SH-SY5Y (cell line): ENCODE measurements around the gene LARP1.

Experiments used
- GATA2 ChIP-seq: IDR thresholded peaks from 2 replicates; pipeline ENCODE4 v1.6.1; 2011; ENCODE audit warnings: mild to moderate bottlenecking, low read depth, low read length
- GATA3 ChIP-seq: IDR thresholded peaks from 2 replicates; pipeline ENCODE4 v1.6.1; 2011; ENCODE audit warnings: low read depth, mild to moderate bottlenecking, low read length, moderate library complexity

LARP1 gene

DNA sequence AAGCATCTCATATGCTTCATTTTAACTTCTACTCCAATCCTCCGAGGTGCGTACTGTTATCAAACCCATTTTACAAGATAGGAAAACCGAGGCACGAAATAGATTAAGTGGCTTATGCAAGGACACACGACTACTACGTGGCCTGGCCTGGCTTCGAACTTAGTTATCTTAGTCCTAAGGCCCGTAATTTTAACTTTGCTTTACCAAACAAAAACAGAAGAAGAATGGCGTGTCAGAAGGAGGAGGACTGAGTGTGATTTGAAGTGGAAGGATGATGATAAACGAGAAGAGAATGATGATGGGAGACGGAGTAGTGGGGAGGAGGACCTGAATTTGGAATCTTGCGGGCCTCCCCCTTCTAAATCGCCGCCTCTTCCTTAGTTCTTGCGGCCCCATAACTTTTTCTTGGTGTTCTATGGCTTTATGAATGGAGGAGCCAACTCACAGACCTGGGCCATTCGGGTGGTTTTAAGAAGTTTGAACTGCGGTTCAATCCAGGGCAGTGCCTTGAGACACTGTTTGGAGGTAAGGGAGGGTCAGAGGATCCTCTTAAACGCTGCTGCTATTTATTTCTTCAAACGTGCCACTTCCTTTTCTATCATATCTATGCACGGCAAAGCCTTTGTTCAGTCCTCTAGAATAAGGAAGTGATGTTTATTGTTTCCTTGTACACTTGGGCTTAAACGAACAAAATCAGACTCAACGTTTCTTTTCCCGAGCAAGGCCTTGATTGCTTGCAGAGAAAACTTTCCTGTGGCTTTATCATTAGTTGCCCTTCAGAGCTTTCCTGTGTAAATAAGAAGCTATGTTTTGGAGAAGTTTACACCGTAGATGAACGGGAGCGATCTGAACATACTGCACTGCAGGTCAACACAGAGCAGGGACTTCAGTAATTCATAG, 104.0 kb downstream of the LARP1 start:
- TF ChIP-seq GATA2 (no peak), GATA3 (no peak)

DNA sequence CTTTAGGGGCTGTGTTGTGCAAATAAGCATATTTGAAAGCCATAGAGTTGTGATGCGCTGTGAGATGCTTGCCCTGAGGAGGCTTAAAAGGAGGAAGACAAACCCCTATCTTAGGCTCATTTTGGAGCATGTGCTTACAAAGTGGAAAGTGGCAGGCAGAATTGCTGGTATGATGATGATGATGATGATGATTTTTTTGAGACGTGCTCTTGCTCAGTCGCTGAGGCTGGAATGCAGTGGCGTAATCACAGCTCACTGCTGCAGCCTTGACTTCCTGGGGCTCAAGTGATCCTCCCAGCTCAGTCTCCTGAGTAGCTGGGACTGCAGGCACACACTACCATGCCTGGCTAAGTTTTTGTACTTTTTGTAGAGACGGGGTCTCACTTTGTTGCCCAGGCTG, 104.9 kb downstream of the LARP1 start:
- TF ChIP-seq GATA3 (no peak), GATA2 (no peak)

DNA sequence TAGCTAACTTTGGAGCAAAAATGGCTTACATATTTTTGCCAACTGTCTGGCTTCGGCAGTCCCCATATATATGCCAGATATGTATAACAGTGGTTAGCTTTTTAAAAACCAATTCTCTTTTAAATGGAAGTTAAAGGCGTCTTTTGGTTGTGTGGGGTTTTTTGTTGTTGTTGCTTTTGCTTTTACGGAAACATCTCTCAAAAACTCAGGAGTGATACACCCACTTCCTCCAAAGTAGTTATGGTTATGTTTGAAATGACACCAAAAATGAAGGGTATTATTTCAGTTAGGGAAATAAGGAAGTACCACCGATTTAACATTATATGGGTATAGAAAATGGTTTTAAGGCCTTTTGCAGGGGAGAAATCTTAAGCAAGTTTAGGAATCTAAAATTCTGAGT, 105.6 kb downstream of the LARP1 start:
- TF ChIP-seq GATA3, result no peak
- TF ChIP-seq GATA2, result no peak

DNA sequence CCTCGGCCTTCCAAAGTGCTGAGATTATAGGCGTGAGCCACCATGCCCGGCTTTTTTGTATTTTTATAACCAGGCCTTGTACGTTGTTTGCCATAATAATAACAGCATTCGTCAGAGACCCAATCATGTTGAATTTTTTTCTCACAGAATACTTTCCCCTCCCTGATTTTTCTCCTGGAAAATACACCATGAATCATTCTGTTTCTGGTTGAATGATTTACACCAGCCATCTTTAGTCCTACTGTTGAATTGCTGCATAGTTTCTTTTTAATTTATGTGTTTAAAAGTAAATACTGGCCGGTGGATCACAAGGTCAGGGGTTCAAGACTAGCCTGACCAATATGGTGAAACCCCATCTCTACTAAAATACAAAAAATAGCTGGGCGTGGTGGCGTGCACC, 106.8 kb downstream of the LARP1 start:
- TF ChIP-seq GATA3, result no peak

DNA sequence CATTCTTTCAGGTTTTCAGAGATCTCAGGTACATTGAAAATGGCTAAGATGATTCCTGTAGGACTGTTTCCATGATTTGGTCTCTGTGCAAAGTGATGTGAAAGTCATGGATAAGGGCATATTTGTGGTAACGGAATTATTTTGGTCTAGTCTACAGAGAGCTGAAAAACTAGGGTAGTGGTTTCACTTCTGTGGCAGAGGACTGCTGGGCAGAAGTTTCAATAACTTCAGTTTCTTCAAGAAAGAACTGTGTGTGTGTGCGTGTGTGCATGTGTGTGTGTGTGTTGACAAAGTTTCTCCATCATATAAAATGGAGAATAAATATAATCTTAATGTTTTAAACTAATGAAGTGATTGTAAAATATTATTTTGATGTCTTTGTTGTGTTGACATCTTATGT, 107.6 kb downstream of the LARP1 start:
- no peak for TF ChIP-seq GATA3
- TF ChIP-seq GATA2, result no peak

DNA sequence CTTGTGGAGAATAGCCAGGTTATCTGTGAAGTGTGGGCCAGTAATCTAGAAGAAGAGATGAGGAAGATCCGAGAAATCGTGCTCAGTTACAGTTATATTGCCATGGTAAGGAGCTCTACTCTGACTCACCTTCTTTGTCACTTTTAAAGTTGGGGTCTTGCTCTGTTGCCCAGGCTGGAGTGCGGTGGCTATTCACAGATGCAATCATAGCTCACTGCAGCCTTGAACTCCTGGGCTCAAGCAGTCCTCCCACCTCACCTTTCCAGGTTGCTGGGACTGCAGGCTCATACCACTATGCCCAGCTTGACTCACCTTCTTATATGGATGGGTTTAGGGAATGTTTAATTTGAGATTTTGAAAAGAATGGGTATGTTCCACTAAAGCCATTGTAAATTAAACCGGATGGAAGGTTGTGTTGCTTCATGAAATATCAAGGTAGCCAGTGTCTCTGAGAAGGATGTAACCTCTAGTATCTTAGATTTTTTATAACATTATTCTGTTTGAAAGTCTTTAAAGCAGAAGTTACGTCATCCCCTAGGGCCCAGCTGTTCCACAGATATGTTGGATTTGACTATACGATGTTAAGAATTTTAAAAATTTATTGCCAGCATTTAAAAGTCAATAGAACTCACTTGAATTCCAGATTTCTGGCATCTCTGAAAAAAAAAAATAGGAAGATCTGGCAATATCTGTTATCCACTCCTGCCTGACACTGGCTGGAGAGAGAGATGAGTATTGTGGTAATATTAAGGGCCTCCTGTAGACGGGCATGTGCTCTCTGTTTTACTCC, 108.3 kb downstream of the LARP1 start:
- TF ChIP-seq GATA2, result no peak
- no peak for TF ChIP-seq GATA3

DNA sequence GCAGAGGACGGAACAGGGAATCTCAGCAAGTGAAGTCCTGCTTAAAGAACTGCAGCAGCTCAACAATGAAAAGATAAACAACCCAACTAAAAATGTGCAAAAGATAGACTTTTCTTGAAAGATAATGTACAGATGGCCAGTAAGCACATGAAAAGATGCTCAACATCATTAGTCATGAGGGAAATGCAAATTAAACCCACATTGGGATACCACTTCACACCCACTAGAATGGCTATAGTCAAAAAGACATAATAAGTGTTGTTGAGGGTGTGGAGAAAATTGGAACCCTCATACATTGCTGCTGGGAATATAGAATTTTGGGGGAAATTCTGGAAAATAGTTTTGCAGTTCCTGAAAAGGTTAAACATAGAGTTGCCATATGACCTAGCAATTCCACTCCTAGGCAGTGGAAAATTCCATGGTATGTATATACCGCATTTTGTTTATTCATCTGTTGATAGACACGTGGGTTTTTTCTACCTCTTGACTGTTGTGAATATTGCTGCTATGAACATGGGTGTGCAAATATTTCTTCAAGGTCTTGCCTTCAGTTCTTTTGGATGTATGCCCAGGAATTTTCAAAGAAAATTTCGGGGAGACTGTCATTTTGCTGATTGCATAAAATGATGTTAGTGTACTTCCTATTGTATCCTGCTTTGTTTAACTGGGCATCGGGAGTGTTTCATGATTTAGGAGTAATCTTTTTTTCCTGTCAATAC, 110.4 kb downstream of the LARP1 start:
- no peak for TF ChIP-seq GATA2
- no peak for TF ChIP-seq GATA3

DNA sequence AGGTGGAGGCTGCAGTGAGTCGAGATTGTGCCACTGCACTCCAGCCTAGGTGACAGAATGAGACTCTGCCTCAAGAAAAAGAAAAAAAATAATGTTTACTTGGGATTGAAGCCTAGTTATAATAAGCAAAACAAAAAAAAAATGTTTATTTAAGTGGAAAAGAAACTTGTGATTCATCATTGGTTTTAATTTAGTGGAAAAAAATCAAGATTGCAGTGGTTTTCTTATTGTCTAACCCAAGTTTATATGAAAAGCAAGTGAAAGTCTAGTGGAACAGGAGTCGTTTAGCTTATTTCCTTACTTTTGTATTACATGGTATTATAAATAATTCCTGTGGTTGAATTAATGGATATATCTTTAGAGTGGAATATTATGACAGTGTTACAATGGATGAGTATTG, 111.7 kb downstream of the LARP1 start:
- TF ChIP-seq GATA2 (no peak), GATA3 (no peak)
